ENCODE results near the gene RALGDS. TPM values are rescaled to one million over a fixed set of nuclear protein-coding genes. Genes with fewer than 3 reads are reported as not detected.
"Not testable (repeated sequence)": the region's sequence is repeated elsewhere in the genome, so short reads cannot be mapped to it uniquely, and the experiment has no call there.

RALGDS gene
- total RNA-seq, 1 experiment from 2014 or later = 25.8 TPM

- TF ChIP-seq REST (IDR thresholded peaks at IDR 0.05; ENCODE audit: insufficient read depth in 1 of 2, low read depth in 2 of 2, low read length in 1 of 2) = no peak
- TF ChIP-seq SIN3A (IDR thresholded peaks at IDR 0.05; ENCODE audit: borderline replicate concordance, insufficient read depth, low read depth, low read length) = no peak
- TF ChIP-seq CTCF (IDR thresholded peaks at IDR 0.05) = no peak
- TF ChIP-seq POLR2AphosphoS5 (IDR thresholded peaks at IDR 0.05; ENCODE audit: low read depth, low read length) = no peak
- TF ChIP-seq TCF7L2 (IDR thresholded peaks at IDR 0.05; ENCODE audit: low read depth, low read length) = no peak
- Histone ChIP-seq H3K27ac (ENCODE audit: low read length) (no peak overlapping the region), H3K9me3 (ENCODE audit: control insufficient read depth, insufficient read depth, low read depth, low read length) (no peaks in the 10 kb centered on the region), H3K4me1 (ENCODE audit: control insufficient read depth, insufficient read depth, low read length) (no peaks in the 10 kb centered on the region), H3K27me3 (ENCODE audit: control insufficient read depth, insufficient read depth, low read length) (0 out of 2 replicates have a peak, but pooled peaks cover 2% of the 10 kb centered on the region), H3K36me3 (ENCODE audit: control insufficient read depth, insufficient read depth, low read length) (no peaks in the 10 kb centered on the region), H3K4me3 (ENCODE audit: low read depth in 2 of 2, low read length in 2 of 2) (no peak overlapping the region)
- ChIA-PET POLR2A (no interaction called here), CTCF (no interaction called here)
- intact Hi-C loops (cut with micrococcal nuclease; ENCODE audit: unreplicated experiment) = loop anchor here (2.0 kb wide), 1 partner anchor 13 kb away; no protein-coding TSS in a partner anchor
- peak; percentile 43; the same call in 1 of the 2 replicates for ATAC-seq
- no TSS peak for BruUV-seq (replicated peaks)
- DNase-seq (ENCODE audit: low read depth, low spot score) = no peak
- in situ Hi-C loops (cut with HindIII; ENCODE audit: low pct_unique_long_range_greater_than_20kb, low sequenced_read_pairs) = no loop called here
These were observed 49.4 kb downstream of the RALGDS start for GRCh38 chr9:133071484-133072150.

- BruUV-seq (replicated peaks); ATAC-seq; CTCF ChIA-PET; DNase-seq (ENCODE audit: low read depth, low spot score); H3K36me3 ChIP-seq (ENCODE audit: control insufficient read depth, insufficient read depth, low read length); H3K27me3 ChIP-seq (ENCODE audit: control insufficient read depth, insufficient read depth, low read length); H3K4me3 ChIP-seq (ENCODE audit: low read depth in 2 of 2, low read length in 2 of 2); POLR2A ChIA-PET; H3K9me3 ChIP-seq (ENCODE audit: control insufficient read depth, insufficient read depth, low read depth, low read length); H3K27ac ChIP-seq (ENCODE audit: low read length); in situ Hi-C loops (cut with HindIII; ENCODE audit: low pct_unique_long_range_greater_than_20kb, low sequenced_read_pairs); H3K4me1 ChIP-seq (ENCODE audit: control insufficient read depth, insufficient read depth, low read length): not testable (repeated sequence)
- intact Hi-C loops (cut with micrococcal nuclease; ENCODE audit: unreplicated experiment) = loop anchor here (2.0 kb wide), 1 partner anchor 14 kb away; no protein-coding TSS in a partner anchor
These were observed 50.1 kb downstream of the RALGDS start for GRCh38 chr9:133070985-133071384.

- DNase-seq (ENCODE audit: low read depth, low spot score); H3K36me3 ChIP-seq (ENCODE audit: control insufficient read depth, insufficient read depth, low read length); BruUV-seq (replicated peaks); CTCF ChIA-PET; in situ Hi-C loops (cut with HindIII; ENCODE audit: low pct_unique_long_range_greater_than_20kb, low sequenced_read_pairs); H3K4me1 ChIP-seq (ENCODE audit: control insufficient read depth, insufficient read depth, low read length); H3K27ac ChIP-seq (ENCODE audit: low read length); H3K27me3 ChIP-seq (ENCODE audit: control insufficient read depth, insufficient read depth, low read length); H3K9me3 ChIP-seq (ENCODE audit: control insufficient read depth, insufficient read depth, low read depth, low read length); H3K4me3 ChIP-seq (ENCODE audit: low read depth in 2 of 2, low read length in 2 of 2); POLR2A ChIA-PET: not testable (repeated sequence)
- intact Hi-C loops (cut with micrococcal nuclease; ENCODE audit: unreplicated experiment) = loop anchor here (2.0 kb wide), 1 partner anchor 14 kb away; no protein-coding TSS in a partner anchor
- peak; percentile 46; the same call in 1 of the 2 replicates for ATAC-seq
These were observed 50.5 kb downstream of the RALGDS start for GRCh38 chr9:133070500-133070961.

- BruUV-seq (replicated peaks); intact Hi-C loops (cut with micrococcal nuclease; ENCODE audit: unreplicated experiment); in situ Hi-C loops (cut with HindIII; ENCODE audit: low pct_unique_long_range_greater_than_20kb, low sequenced_read_pairs): not testable (repeated sequence)
These were observed 52.6 kb downstream of the RALGDS start for GRCh38 chr9:133068431-133068830.

More at GRCh38 chr9:133068431-133068830, 52.6 kb downstream of the RALGDS start:
- H3K9me3 ChIP-seq (ENCODE audit: control insufficient read depth, insufficient read depth, low read depth, low read length); H3K4me3 ChIP-seq (ENCODE audit: low read depth in 2 of 2, low read length in 2 of 2); H3K4me1 ChIP-seq (ENCODE audit: control insufficient read depth, insufficient read depth, low read length); POLR2A ChIA-PET; ATAC-seq; H3K27me3 ChIP-seq (ENCODE audit: control insufficient read depth, insufficient read depth, low read length); DNase-seq (ENCODE audit: low read depth, low spot score); H3K36me3 ChIP-seq (ENCODE audit: control insufficient read depth, insufficient read depth, low read length); H3K27ac ChIP-seq (ENCODE audit: low read length); CTCF ChIA-PET: not testable (repeated sequence)
